ENCODE results near the gene ADARB1.

The ADARB1 gene

DNA sequence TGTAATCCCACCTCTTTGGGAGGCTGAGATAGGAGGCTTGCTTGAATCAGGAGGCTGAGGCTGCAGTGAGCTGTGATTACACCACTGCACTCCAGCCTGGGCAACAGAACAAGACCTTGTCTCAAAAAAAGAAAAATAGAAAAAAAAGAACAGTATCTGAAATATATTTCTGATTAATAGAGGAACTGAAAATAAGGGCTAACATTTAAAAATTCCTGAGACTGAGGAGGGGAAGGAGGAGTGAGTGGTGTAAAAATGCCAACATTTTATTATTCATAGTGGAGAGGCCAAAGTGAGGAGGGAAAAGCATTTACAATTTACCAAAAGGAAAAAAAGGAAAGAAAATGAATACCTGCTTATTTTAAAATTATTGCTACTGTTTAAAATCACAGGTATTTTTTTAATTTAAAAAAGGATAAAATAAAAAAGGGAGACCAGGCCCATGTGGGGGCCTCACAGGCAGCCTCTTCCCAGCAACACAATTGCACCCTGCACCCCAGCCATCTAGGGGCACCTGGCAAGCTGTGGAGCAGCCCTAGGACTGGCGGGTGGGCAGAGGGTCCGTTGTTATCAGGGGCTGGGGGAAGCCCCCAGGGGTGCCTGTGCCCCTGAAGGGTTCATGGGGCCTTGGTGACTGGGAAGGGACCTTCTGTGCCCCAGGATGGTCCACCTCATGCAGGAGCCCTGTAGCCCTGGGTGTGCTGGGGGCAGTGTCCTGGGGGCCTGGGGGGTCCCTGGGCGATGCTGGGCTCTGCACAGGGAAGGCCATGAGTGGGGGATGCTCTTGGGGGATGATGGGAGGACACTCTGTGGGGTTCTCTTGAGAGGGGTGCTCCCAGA, 34.8 kb upstream of the ADARB1 start:
- no peak for DNase-seq (ENCODE audit: low spot score)

DNA sequence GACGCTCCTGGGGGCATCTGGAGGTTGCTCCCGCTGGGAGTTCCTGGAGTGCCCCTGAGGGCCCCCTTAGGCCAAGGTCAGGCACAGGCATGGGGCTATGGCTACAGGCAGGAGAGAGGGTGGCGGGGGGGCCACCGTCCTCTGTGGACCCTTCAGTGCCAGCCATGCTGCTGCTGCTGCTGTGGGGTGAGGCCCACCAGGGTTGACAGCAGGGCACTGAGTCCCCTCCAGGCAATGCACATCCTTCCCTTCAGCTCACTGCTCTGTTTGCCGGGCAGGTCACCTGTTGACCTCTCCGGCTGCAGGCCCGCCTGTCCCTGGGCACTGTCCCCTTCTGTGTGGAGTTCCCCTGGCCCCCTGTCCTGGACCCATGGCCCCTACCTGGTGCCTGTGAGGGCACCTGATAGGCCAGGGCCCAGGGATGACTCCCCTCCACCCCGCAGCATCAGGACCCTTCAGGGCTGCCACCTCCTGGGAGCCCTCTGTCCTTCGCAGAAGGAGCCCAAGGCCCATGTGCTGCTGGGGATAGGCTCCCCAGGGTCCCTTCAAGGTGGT, 34.1 kb upstream of the ADARB1 start:
- no peak for DNase-seq (ENCODE audit: low spot score)

DNA sequence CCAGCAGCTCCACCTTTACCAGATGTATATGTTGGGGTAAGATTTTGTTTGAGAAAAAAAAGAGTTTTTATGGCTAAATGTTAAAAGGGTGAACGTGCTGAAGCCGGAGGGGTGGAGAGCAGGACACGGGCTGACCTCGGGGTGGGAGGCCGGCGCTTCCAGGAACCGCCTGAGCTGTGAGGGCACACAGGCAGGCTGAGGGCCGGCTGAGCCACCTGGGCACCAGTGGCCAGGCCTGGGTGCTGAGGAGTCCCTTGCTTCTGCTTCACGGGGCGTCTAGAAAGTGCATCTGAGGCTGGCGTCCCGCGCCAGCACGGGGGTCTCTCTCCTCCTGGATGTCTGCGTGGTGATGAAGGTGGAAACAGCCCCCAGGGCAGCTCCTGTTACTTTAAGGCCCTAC, 33.6 kb upstream of the ADARB1 start:
- no peak for DNase-seq (ENCODE audit: low spot score)

DNA sequence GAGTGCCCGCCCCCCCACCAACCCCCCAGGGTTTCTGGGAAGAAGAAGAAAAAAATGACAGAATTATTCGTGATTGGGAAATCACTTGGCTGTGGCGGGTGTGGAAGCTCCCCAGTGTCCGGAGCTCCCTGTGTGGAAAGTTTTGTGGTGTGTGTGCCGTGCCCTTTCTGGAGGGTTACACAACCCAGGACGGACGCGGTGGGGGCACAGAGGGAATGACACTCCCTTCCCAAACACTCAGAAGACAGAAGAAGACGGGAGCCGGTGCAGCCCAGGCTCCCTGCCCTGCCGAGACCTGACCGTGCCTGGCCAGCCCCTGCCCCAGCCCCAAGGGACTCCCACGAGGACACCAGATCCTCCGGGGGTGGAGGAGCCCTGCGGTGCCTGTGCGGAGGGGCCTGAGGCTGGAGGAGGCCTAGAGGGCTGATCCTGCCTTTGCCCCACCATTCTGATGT, 33.0 kb upstream of the ADARB1 start:
- DNase-seq (ENCODE audit: low spot score), result peak; percentile 93

DNA sequence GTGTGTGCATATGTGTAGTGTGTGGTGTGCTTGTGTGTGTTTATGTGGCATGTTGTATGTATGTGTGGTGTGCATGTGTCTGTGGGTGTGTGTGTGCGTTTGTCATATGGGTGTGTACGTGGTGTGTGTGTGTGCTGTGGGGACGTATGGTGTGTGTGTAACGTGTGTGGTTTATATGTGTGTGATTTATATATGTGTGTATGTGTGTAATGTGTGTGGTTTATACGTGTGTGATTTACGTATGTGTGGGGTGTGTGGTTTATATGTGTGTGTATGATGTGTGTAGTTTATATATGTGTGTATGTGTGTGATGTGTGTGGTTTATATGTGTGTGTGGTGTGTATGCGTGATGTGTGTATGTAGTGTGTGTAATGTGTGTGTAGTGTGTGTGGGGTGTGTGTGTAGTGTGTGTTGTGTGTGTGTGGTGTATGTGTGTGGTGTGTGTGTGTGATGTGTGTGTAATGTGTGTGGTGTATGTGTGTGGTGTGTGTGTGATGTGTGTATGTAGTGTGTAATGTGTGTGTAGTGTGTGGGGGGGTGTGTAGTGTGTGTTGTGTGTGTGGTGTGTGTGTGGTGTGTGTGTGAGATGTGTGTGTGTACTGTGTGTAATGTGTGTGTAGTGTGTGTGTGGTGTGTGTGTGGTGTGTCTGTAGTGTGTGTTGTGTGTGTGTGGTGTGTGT, 32.3 kb upstream of the ADARB1 start:
- no peak for DNase-seq (ENCODE audit: low spot score)

DNA sequence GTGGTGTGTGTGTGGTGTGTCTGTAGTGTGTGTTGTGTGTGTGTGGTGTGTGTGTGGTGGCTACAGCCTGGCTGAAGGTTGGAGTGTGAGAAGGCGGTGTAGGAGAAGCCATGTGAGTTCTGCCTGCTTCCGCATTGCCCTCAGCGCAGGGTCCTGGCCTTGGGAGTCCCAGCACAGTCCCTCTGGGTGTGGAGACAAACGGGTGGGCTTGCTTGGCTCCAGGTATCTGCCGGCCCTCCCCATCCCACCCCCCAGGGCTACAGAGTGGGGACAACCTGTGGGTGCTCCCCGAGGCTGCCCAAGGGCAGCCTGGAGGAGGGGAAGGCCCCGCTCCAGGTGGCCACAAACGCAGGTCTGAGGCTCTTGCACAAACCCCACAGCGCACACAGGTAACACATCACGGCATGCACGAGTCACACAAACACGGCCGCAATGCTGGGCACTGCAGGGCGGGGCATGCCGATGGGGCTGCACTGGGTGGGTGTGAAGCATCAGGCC, 31.7 kb upstream of the ADARB1 start:
- no peak for DNase-seq (ENCODE audit: low spot score)

DNA sequence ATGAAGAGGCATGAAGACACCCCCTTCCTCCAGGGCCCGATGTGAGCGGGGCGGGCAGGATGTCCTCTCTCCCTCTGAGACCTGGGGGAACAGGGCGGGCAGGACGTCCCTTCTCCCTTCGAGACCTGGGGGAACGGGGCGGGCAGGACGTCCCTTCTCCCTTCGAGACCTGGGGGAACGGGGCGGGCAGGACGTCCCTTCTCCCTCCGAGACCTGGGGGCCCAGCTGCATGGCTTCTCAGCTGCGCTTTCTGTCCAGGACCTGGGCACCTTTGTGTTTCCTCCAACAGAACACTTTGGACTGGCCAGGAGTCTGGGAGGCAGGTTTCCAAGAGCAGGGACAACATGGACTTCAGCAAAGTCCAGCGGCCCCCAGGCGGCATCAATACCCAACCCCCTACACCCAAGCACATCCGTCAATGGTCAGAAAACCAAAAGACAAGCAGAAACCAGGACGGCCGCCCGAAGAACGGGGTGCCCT, 30.8 kb upstream of the ADARB1 start:
- no peak for DNase-seq (ENCODE audit: low spot score)

DNA sequence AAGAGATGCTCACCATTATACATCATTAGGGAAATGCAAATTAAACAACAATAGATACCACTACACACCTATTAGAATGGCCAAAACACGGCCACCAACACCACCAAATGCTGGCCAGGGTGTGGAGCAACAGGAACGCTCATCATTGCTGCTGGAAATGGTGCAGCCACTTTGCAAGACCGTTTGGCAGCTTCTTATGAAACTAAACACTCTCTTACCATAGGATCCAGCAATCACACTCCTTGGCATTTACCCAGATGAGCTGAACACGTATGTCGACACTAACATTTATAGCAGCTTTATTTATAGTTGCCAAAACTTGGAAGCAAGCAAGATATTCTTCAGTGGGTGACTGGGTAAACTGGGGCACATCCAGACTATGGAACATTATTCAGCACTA, 28.9 kb upstream of the ADARB1 start:
- DNase-seq (ENCODE audit: low spot score), result no peak

DNA sequence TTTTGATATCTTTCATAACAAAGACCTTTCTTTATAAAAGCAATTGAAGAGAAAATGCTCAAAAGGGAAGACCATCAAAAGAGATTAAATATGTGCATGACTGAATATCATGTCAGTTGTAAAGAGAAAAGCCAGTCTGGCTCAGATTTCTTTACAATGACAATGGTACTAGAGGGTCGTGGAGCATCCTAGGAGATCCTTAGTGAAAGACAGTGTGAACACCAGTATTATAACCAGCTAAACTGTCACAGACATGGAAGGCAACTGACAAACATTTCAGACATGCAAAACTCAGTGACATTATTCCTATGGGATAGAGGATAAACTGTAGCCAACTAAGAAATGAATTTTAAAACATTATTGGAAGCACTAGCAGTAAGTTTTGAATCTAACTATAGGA, 27.1 kb upstream of the ADARB1 start:
- no peak for DNase-seq (ENCODE audit: low spot score)

DNA sequence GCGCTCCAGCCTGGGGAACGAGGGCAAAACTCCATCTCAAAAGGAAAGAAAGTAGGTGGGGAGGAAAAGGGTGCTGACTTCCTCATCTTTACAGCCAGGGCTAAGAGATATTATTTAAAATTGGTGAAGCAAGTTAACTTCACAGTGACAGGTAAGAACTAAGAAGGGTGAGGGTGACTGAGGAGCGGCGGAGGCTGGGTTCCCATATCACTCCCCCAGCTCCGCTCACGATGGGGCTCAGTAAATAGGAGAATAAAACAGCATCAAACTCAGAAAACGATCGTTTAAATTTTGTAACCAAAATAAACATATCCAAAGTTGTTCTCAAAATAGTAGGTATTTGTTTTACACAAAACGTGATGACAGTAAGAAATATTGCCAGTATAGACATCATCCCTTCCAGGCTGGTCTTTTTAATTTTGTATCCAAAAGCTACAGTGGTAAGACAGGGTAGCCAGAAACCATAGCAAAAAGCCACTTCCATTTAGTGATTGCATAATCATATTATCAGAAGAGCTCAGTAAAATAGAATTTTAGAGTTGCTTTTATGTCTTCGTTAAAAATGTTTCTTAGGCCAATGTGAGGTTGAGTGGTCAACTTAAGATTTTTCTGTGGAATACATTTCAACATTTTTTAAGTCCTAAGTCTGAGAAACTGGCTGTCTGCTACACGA, 26.2 kb upstream of the ADARB1 start:
- no peak for DNase-seq (ENCODE audit: low spot score)

DNA sequence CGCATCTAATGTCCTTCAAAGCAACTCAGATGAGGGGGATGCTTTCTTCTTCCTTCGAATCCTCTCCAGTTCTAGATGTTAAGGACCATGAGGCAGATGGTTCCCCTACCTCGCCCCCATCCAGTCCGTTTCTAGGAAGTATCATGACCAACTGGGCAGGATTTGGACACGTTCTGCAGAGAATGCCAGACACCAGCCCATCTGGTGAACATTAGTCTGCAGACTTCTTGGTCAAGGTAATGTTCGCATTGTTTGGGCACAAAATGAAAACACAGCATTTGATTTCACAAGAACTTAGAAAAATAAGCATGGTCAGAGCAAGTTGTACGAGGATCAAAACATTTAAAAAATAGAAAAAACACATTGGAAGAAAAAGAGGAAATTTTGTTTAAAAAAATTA, 25.4 kb upstream of the ADARB1 start:
- DNase-seq (ENCODE audit: low spot score), result no peak

DNA sequence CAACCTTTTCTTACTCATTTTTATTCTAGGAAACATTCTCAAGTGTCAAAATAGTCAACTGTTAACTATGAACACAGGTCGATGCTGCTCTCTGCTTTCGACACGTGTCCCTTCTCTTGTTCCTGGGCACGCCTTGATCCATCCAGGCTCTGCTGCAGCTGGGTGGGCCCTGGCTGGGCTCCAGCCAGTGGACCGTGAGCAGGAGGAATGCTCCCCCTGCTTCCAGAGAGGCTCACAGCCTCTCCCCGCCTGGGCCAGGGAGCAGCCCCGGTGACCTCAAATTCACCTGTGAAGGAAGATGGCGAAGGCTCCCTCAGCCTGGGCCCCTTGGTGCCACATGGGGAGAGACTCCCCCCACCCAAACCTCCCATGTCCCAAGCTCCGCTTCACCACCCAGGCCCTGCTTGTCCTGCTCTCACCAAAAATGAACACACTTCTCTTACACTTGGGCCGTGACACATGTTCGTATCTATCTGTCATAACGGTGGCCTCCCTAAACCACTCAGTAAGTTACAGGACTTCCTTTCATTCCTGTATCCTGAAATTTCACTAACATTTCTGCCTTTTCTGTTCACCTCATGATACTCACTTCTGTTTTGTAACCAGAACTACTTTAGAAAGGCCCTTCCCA, 24.6 kb upstream of the ADARB1 start:
- no peak for DNase-seq (ENCODE audit: low spot score)

DNA sequence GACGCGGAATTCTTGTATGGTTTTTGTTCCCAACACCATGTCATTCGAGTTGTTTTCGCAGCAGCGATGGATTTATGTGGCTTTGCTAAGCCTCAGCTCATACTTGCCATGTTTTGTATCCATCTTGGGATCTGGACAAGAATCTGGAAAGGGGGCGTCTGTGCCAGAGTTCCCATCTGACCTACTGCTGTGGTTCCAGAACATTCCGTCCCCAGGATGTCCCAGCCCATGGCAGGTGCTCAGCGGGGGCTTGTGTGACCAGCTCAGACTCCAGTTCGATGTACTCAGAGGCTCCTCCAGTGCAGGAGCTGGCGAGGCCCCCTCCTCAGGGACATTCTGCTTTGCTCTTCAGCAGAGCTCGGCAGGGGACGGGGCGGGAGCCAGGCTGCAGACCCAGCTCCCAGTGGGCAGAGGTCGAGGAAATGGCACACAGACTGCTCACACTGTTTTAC, 24.0 kb upstream of the ADARB1 start:
- no peak for DNase-seq (ENCODE audit: low spot score)

DNA sequence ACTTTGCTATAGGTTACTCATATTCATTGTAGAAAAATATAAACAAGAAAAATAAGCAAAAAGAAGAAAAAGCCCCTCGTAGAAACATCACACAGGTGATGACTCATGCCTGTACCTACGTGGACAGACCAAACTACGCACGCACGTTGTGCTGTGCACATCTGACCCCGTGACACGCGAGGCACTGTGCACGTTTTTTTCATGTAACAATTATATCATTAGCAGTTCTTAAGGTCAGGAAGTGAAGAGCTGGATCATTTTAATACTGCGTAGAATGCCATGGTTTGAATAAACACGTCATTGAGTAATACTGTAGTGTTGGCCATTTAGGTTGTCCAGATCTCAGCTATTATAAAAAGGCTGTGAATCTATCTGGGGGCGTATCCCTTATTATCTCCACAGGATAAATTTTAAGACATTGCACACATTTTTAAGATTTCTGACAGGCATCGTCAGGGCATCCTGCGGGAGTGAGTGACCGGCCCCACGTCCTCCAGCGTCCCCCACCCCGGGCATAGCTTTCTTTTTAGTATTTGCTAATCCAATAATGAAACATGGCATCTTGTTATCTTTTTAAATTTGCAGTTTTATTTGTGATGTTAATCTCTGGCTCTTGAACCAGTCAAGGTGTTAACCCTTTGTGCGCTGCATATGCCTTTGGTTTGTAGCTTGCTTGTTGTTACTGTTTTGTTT, 23.4 kb upstream of the ADARB1 start:
- DNase-seq (ENCODE audit: low spot score), result peak; percentile 79

DNA sequence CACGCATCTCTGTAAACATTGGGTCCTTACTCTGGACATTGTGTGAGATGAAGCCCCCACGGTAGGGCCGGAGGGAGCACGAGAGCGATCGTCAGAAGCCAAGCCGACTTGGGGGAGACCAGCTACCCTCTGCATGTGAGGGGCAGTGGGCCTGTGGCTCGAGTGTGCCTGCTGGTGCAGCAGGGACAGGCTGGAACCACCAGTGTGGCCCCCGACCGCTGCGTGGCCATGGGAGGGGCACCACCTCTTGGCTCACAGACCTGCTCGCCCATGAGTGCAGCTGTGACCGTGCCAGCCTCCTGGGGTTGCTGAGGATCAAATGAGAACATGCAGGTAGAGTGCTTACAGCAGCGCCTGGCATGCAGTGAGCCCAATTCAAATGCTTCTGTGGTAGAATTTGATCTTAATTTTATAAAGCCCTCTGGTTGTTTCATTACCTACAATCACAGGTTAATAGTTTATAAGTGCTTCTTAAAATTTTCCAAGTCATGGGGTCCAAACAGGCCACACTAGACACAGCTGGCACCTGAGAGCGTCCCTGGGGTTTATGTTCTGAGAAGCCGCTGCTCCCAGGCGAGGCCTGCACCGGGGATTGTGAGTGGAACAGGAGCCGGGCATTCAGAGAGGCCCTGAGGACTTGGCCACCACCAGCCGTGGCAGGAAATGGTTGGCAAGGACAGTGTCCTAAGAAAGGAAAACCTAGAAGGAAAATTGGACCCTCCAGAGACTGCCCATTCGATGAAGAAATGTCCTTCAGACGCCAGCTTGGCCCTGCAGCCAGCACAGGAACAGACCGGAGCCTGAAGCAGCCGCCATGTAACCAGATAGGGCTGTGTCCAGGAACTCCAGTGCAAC, 22.6 kb upstream of the ADARB1 start:
- no peak for DNase-seq (ENCODE audit: low spot score)

DNA sequence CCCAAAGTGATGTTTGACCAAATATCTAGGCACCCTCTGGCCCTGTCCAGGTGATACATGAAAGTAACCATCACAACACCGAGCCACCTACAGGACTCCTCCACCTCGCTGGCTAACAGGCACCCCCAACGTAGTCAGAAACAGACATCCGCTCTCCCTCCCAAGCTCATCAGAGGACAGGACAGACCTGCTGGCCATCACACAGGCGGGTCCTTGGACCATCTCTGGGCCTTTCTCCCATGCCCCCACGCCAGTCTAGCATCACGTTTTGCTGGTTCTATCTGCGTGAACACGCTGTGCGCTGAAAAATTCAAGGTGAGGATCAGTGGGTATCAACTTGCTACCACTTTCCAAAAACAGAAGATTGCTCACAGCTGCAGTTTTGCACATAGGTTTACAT, 21.4 kb upstream of the ADARB1 start:
- DNase-seq (ENCODE audit: low spot score), result no peak

DNA sequence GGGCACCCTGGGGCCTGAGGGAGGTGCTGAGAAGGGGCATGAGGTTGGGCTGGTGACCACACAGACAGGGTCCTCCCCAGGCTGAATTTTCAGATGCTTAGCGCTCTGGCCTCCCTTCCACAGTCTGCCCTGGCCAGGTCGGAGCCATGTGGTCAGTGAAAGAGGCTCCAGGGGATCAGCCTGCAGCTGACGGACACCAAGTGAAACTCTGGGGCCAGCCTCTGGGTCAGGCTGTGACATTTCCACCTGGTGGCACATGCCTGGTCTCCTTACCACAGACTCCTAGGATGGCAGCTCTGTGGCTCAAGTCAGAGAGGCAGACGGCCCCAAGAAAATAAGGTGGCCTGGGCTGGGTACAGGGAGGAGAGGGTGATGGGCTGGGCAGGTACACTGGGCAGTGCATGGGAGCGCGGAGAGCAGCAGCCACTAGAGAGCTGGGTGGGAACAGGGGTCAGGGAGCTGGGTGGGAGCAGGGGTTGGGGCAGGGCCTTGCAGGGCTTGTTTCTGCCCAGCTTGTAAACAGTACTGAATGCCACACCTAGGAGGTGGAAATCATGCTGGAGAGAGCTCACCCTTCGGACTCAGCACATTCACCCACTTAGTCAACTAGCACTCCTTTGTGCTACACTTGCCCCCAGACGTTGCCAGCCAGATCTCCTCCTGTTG, 20.7 kb upstream of the ADARB1 start:
- DNase-seq (ENCODE audit: low spot score), result no peak

DNA sequence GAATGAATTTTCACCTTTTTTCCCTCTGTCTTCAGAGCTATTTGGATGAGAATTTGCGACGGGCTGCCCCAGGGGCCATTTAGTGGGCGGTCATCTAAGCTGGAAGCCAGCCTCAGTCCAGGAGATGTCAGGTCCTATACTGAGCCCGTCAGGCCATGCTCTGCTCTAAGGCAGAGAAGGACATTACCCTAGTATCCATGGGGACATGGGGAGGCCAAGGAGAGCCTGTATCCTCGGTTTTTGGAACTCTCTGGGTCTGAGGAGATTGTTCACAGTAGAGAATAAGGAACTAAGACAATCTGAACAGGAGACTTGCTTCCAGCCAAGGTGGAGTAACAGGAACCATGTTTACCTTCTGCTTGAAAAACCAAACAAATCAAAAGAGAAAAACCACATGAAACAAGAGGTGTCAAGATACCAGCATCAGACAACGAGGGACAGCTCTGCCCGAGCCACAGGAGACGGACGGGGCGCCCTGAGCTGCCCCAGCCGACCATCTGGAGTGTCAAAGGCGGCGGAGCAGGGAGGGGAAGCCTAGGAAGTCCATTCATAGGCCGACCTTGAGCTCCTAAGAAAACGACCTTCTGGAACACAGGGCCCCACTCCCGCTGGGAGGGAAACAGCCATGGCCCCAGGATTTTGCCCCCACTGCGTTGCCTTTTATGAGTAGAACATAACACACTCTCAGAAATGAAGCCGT, 20.0 kb upstream of the ADARB1 start:
- DNase-seq (ENCODE audit: low spot score), result no peak
